Breast epithelium (tissue), 3 donors: ENCODE results near the gene HECTD4.

Experiments
- POLR2AphosphoS5 ChIP-seq, 3 donors: sonication (generic); formaldehyde crosslinking; IDR thresholded peaks; one replicate each; pipeline ENCODE4 v1.6.1; 2017; ENCODE audit warnings: antibody characterized with exemption in 3 of 3
- TF ChIP-seq, protein P1 (sequence below), 3 donors: fragments of 450-650 bp; IDR thresholded peaks; one replicate each; pipeline ENCODE4 v1.5.1; 2016 to 2017; ENCODE audit warnings: antibody characterized with exemption in 3 of 3, mild to moderate bottlenecking in 3 of 3, moderate library complexity in 3 of 3

DNA sequence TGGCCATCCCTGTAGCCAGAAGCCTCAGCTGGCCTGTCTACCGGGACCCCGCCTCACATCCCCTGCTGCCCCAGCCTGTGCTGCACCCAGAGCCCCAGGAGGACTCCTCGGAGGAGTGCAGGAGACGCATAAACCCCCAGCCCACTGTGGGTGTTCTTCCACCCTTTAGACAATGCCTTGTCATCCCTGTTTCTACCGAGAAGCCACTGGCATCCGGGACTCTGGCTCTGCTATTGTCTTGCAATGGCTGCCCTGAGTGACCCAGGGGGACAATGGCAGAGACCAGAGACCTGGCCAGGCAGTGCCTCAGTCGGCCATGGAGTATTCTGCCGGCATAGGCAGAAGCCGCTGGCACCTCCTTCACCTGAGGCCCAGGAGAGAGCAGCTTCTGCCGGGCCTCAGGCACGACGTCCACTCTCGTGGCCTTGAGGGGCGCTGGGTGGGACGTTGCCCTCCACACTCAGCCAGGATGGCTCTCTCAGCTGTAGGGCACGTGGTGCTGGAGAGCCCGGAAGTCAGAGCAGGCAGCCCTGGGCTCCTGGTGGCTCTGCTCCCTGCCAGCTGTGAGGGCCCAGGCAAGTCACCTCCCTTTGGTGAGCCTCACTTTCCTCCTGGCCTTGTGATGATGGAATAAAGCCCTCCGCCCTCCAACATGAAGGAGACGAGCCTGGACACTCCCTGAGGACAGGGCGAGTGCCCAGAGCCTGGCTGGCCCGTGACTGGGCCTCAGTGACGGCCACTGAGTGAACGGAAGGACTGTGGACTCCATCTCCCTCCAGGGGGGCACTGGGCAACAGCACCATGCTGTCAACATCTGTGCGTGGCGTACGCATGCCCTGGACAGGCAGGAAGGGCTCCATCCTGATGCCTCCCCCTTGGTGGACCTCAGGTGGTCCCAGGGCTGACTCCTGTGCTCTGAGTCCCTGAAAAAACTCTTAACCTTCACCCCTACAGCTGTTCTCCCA lies 215.9 kb downstream of the HECTD4 start:
- TF ChIP-seq, protein P1, sequence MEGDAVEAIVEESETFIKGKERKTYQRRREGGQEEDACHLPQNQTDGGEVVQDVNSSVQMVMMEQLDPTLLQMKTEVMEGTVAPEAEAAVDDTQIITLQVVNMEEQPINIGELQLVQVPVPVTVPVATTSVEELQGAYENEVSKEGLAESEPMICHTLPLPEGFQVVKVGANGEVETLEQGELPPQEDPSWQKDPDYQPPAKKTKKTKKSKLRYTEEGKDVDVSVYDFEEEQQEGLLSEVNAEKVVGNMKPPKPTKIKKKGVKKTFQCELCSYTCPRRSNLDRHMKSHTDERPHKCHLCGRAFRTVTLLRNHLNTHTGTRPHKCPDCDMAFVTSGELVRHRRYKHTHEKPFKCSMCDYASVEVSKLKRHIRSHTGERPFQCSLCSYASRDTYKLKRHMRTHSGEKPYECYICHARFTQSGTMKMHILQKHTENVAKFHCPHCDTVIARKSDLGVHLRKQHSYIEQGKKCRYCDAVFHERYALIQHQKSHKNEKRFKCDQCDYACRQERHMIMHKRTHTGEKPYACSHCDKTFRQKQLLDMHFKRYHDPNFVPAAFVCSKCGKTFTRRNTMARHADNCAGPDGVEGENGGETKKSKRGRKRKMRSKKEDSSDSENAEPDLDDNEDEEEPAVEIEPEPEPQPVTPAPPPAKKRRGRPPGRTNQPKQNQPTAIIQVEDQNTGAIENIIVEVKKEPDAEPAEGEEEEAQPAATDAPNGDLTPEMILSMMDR (IDR thresholded peaks at IDR 0.05): no peak
- TF ChIP-seq POLR2AphosphoS5 (IDR thresholded peaks at IDR 0.05): no peak
